ENCODE data around the gene ADGRG3.

DNA sequence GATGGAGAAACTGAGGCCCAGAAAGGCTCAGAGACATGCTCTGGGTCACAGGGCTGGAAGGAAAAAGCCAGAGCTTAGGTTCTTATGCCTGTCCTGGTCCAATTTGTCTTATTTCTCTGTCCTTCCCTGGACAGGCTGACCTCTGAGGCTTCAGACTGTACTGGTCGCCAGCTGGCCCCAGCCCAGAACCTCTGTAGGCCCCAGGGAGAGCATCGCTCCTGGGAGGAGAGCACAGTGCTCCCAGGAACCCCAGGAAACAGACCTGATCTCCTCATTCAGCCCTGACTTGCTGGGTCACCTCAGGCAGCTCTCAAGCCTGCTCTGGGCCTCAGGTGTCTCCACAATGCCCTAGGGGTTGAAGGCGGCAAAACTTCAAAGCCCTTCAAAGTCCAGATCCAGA lies 31.4 kb downstream of the ADGRG3 start:
- TF ChIP-seq, protein P1, sequence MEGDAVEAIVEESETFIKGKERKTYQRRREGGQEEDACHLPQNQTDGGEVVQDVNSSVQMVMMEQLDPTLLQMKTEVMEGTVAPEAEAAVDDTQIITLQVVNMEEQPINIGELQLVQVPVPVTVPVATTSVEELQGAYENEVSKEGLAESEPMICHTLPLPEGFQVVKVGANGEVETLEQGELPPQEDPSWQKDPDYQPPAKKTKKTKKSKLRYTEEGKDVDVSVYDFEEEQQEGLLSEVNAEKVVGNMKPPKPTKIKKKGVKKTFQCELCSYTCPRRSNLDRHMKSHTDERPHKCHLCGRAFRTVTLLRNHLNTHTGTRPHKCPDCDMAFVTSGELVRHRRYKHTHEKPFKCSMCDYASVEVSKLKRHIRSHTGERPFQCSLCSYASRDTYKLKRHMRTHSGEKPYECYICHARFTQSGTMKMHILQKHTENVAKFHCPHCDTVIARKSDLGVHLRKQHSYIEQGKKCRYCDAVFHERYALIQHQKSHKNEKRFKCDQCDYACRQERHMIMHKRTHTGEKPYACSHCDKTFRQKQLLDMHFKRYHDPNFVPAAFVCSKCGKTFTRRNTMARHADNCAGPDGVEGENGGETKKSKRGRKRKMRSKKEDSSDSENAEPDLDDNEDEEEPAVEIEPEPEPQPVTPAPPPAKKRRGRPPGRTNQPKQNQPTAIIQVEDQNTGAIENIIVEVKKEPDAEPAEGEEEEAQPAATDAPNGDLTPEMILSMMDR (IDR thresholded peaks at IDR 0.05) = no peak
- TF ChIP-seq POLR2A (IDR thresholded peaks at IDR 0.05) = no peak

All from adrenal gland (tissue), 5 donors.